WTC11 (cell line): ENCODE results near the gene PRKN. TPM values are rescaled to one million over a fixed set of nuclear protein-coding genes. Genes with fewer than 3 reads are reported as not detected.

Source experiments
- ATAC-seq: fragments of 200-7000 bp; cut with Tn5 transposase; 2 replicates; pipeline ENCODE4 v1.10.0; 2021; ENCODE audit warnings: mild to moderate bottlenecking, moderate library complexity
- CTCF ChIA-PET: fragments of 300-600 bp; sonication (Branson Sonifier 250); formaldehyde crosslinking; loops from one replicate; lab custom pipeline; 2021; ENCODE audit warnings: antibody characterized with exemption; lab: Charles Lee
- POLR2A ChIA-PET: fragments of 350-600 bp; sonication (Branson Sonifier 250); formaldehyde crosslinking; loops from one replicate; lab custom pipeline; 2021; ENCODE audit warnings: antibody characterized with exemption; lab: Charles Lee
- DNase-seq: peaks from one replicate; pipeline ENCODE4 v3.0.0; 2021; ENCODE audit warnings: low spot score
- H3K27ac Mint-ChIP-seq: 2 replicates; pipeline ENCODE4 v1.8.0; 2021; ENCODE audit warnings: mixed read lengths
- H3K27me3 Mint-ChIP-seq: 2 replicates; pipeline ENCODE4 v1.8.0; 2021; ENCODE audit warnings: low read depth, mild to moderate bottlenecking, moderate library complexity, mixed read lengths
- H3K36me3 Mint-ChIP-seq: 2 replicates; pipeline ENCODE4 v1.8.0; 2021; ENCODE audit warnings: mixed read lengths
- H3K4me1 Mint-ChIP-seq: 2 replicates; pipeline ENCODE4 v1.8.0; 2022; ENCODE audit warnings: mixed read lengths
- H3K4me3 Mint-ChIP-seq: 2 replicates; pipeline ENCODE4 v1.8.0; 2021; ENCODE audit warnings: mild to moderate bottlenecking, moderate library complexity, mixed read lengths
- H3K9me3 Mint-ChIP-seq: 2 replicates; pipeline ENCODE4 v1.8.0; 2021; ENCODE audit warnings: mixed read lengths
- AR ChIP-seq: fragments of 250-450 bp; sonication (Bioruptor Pico); IDR thresholded peaks from 2 replicates; pipeline ENCODE4 v1.9.0; 2021; ENCODE audit warnings: mild to moderate bottlenecking
- CBFB ChIP-seq: sonication (generic); formaldehyde crosslinking; IDR thresholded peaks from 2 replicates; pipeline ENCODE4 v1.8.1; 2022; ENCODE audit warnings: mild to moderate bottlenecking, low read depth, missing genetic modification reagents
- CDX4 ChIP-seq: fragments of 250-450 bp; sonication (Bioruptor Pico); IDR thresholded peaks from 2 replicates; pipeline ENCODE4 v1.9.0; 2021; ENCODE audit warnings: moderate library complexity, mild to moderate bottlenecking, inconsistent platforms, borderline replicate concordance
- CREM ChIP-seq: sonication (generic); formaldehyde crosslinking; IDR thresholded peaks from 2 replicates; pipeline ENCODE4 v1.8.1; 2022; ENCODE audit warnings: mild to moderate bottlenecking, missing genetic modification reagents, moderate library complexity
- GTF2I ChIP-seq: fragments of 250-450 bp; sonication (Bioruptor Pico); conservative IDR thresholded peaks from 2 replicates; pipeline ENCODE4 v1.4.0; 2021; ENCODE audit warnings: mild to moderate bottlenecking
- HMGA2 ChIP-seq: fragments of 250-450 bp; sonication (Bioruptor Pico); IDR thresholded peaks from 2 replicates; pipeline ENCODE4 v1.4.0; 2021; ENCODE audit warnings: mild to moderate bottlenecking, moderate library complexity
- JAZF1 ChIP-seq: fragments of 250-450 bp; sonication (Bioruptor Pico); IDR thresholded peaks from 2 replicates; pipeline ENCODE4 v1.9.0; 2021; ENCODE audit warnings: moderate library complexity, mild to moderate bottlenecking, inconsistent platforms
- JUN ChIP-seq: sonication (generic); formaldehyde crosslinking; IDR thresholded peaks from 2 replicates; pipeline ENCODE4 v1.8.0; 2023; ENCODE audit warnings: mild to moderate bottlenecking, missing genetic modification reagents
- NFYB ChIP-seq: sonication (generic); formaldehyde crosslinking; conservative IDR thresholded peaks from 2 replicates; pipeline ENCODE4 v1.8.0; 2022; ENCODE audit warnings: low read depth, missing genetic modification reagents
- RORB ChIP-seq: fragments of 250-450 bp; sonication (Bioruptor Pico); IDR thresholded peaks from 2 replicates; pipeline ENCODE4 v1.9.0; 2021; ENCODE audit warnings: mild to moderate bottlenecking
- SMAD3 ChIP-seq: sonication (generic); formaldehyde crosslinking; IDR thresholded peaks from 2 replicates; pipeline ENCODE4 v1.8.0; 2022; ENCODE audit warnings: missing genetic modification reagents, mild to moderate bottlenecking, borderline replicate concordance
- TEAD1 ChIP-seq: sonication (generic); formaldehyde crosslinking; IDR thresholded peaks from 2 replicates; pipeline ENCODE4 v1.8.0; 2022; ENCODE audit warnings: mild to moderate bottlenecking, missing genetic modification reagents
- ZNF121 ChIP-seq: sonication (generic); formaldehyde crosslinking; IDR thresholded peaks from 2 replicates; pipeline ENCODE4 v1.8.0; 2023; ENCODE audit warnings: missing genetic modification reagents
- ZNF138 ChIP-seq: sonication (generic); formaldehyde crosslinking; conservative IDR thresholded peaks from 2 replicates; pipeline ENCODE4 v1.8.1; 2022; ENCODE audit warnings: mild to moderate bottlenecking, moderate library complexity, missing genetic modification reagents
- ZNF263 ChIP-seq: sonication (generic); formaldehyde crosslinking; IDR thresholded peaks from 2 replicates; pipeline ENCODE4 v1.8.1; 2022; ENCODE audit warnings: low read depth, mild to moderate bottlenecking, moderate library complexity, missing genetic modification reagents
- ZNF416 ChIP-seq: fragments of 250-450 bp; sonication (Bioruptor Pico); IDR thresholded peaks from 2 replicates; pipeline ENCODE4 v1.9.0; 2021; ENCODE audit warnings: mild to moderate bottlenecking, inconsistent platforms
- ZNF423 ChIP-seq: fragments of 250-450 bp; sonication (Bioruptor Pico); IDR thresholded peaks from 2 replicates; pipeline ENCODE4 v2.1.2; 2022; ENCODE audit warnings: mild to moderate bottlenecking, moderate library complexity
- ZNF425 ChIP-seq: fragments of 250-450 bp; sonication (Bioruptor Pico); conservative IDR thresholded peaks from 2 replicates; pipeline ENCODE4 v1.9.0; 2021; ENCODE audit warnings: mild to moderate bottlenecking
- total RNA-seq: library from RNA; stranded (reverse); gene quantifications from 3 replicates; pipeline ENCODE4 v1.2.3, GENCODE V29; 2021

PRKN gene
- total RNA-seq, 1 experiment from 2014 or later, result 0.59 TPM

- no peaks in the 10 kb centered on the region for H3K9me3 Mint-ChIP-seq
- ATAC-seq, result no peak
- no peak overlapping the region for H3K27ac Mint-ChIP-seq
- ChIA-PET POLR2A (no interaction called here), CTCF (no interaction called here)
- no peaks in the 10 kb centered on the region for H3K4me1 Mint-ChIP-seq
- no peak for DNase-seq
- TF ChIP-seq ZNF263 (CRISPR knock-in tag) (no peak), AR (CRISPR knock-in tag) (no peak), JUN (CRISPR knock-in tag) (no peak), ZNF121 (CRISPR knock-in tag) (no peak), JAZF1 (no peak), RORB (CRISPR knock-in tag) (no peak), CDX4 (no peak), NFYB (CRISPR knock-in tag) (no peak), HMGA2 (CRISPR knock-in tag) (no peak), GTF2I (CRISPR knock-in tag) (no peak), SMAD3 (CRISPR knock-in tag) (no peak), CREM (CRISPR knock-in tag) (no peak), ZNF425 (CRISPR knock-in tag) (no peak), CBFB (CRISPR knock-in tag) (no peak), TEAD1 (CRISPR knock-in tag) (no peak), ZNF416 (no peak), ZNF138 (CRISPR knock-in tag) (no peak)
- H3K27me3 Mint-ChIP-seq, result no peaks in the 10 kb centered on the region
- H3K36me3 Mint-ChIP-seq, result no peaks in the 10 kb centered on the region
- H3K4me3 Mint-ChIP-seq, result no peak overlapping the region
Observed at GRCh38 chr6:162165479-162165878, 562.1 kb downstream of the PRKN start.

GRCh38 chr6:162157167-162157870 is 570.2 kb downstream of the PRKN start:
- DNase-seq, result no peak
- POLR2A ChIA-PET, result no interaction called here
- CTCF ChIA-PET, result no interaction called here
- H3K9me3 Mint-ChIP-seq, result peaks cover 10% of the 10 kb centered on the region
- no peak for ATAC-seq
- no peak overlapping the region for H3K27ac Mint-ChIP-seq
- peaks cover 4% of the 10 kb centered on the region; the same call in 1 of the 2 replicates for H3K4me1 Mint-ChIP-seq
- no peak overlapping the region for H3K4me3 Mint-ChIP-seq
- no peak for TF ChIP-seq ZNF423 (CRISPR knock-in tag)
- no peaks in the 10 kb centered on the region for H3K36me3 Mint-ChIP-seq
- no peaks in the 10 kb centered on the region for H3K27me3 Mint-ChIP-seq

GRCh38 chr6:162156146-162156545 is 571.4 kb downstream of the PRKN start:
- ATAC-seq, result no peak
- H3K27ac Mint-ChIP-seq, result no peak overlapping the region
- no peaks in the 10 kb centered on the region for H3K36me3 Mint-ChIP-seq
- peaks cover 4% of the 10 kb centered on the region; the same call in 1 of the 2 replicates for H3K4me1 Mint-ChIP-seq
- DNase-seq, result no peak
- H3K27me3 Mint-ChIP-seq, result no peaks in the 10 kb centered on the region
- H3K4me3 Mint-ChIP-seq, result no peak overlapping the region
- no peak for TF ChIP-seq GTF2I (CRISPR knock-in tag)
- ChIA-PET POLR2A (no interaction called here), CTCF (no interaction called here)
- H3K9me3 Mint-ChIP-seq, result peaks cover 11% of the 10 kb centered on the region
